K562 (cell line): ENCODE data around the gene ZDHHC14. TPM values are rescaled to one million over a fixed set of nuclear protein-coding genes. Genes with fewer than 3 reads are reported as not detected.

Source experiments
- ATF7 ChIP-seq: fragments of 450-650 bp; IDR thresholded peaks from 2 replicates; pipeline ENCODE4 v1.7.1; 2014; ENCODE audit warnings: mild to moderate bottlenecking, moderate library complexity
- DMBX1 ChIP-seq: fragments of 250-450 bp; sonication (Bioruptor Pico); IDR thresholded peaks from 2 replicates; pipeline ENCODE4 v1.8.0; 2022; ENCODE audit warnings: inconsistent platforms, mild to moderate bottlenecking, moderate library complexity, borderline replicate concordance
- GABPB2 ChIP-seq: fragments of 250-450 bp; sonication (Bioruptor Pico); conservative IDR thresholded peaks from 2 replicates; pipeline ENCODE4 v1.5.1; 2021; ENCODE audit warnings: mild to moderate bottlenecking
- HDAC1 ChIP-seq, 2 experiments: fragments of 450-650 bp; IDR thresholded peaks; 2 replicates each; pipeline ENCODE4 v1.6.1; 2016 to 2017; ENCODE audit warnings: inconsistent platforms in 1 of 2, mild to moderate bottlenecking in 1 of 2, moderate library complexity in 1 of 2
- HDAC6 ChIP-seq: IDR thresholded peaks from 2 replicates; pipeline ENCODE4 v1.6.1; 2012; ENCODE audit warnings: low read depth, mild to moderate bottlenecking, control low read depth, inconsistent platforms, low read length, moderate library complexity
- HDAC8 ChIP-seq: fragments of 450-650 bp; IDR thresholded peaks from 2 replicates; pipeline ENCODE4 v1.6.1; 2016; ENCODE audit warnings: mild to moderate bottlenecking, missing genetic modification characterization, moderate library complexity, missing compliant biosample characterization
- IRF2 ChIP-seq: sonication (generic); formaldehyde crosslinking; IDR thresholded peaks from 2 replicates; pipeline ENCODE4 v1.8.1; 2022; ENCODE audit warnings: mild to moderate bottlenecking, missing genetic modification reagents
- MAFK ChIP-seq: IDR thresholded peaks from 2 replicates; pipeline ENCODE4 v1.6.1; 2011; ENCODE audit warnings: low read length, improper control_type of control experiment
- MAX ChIP-seq: sonication (generic); formaldehyde crosslinking; IDR thresholded peaks from 2 replicates; pipeline ENCODE4 v1.9.0; 2022; ENCODE audit warnings: mild to moderate bottlenecking, missing genetic modification reagents
- MIER1 ChIP-seq: fragments of 450-650 bp; IDR thresholded peaks from 2 replicates; pipeline ENCODE4 v1.6.1; 2016; ENCODE audit warnings: antibody characterized with exemption, mild to moderate bottlenecking, low read depth
- NFYB ChIP-seq: IDR thresholded peaks from 2 replicates; pipeline ENCODE4 v1.6.1; 2011; ENCODE audit warnings: mild to moderate bottlenecking, moderate library complexity; ENCODE audit not compliant: insufficient read length; ENCODE audit errors: extremely low read depth
- POLR2AphosphoS2 ChIP-seq: IDR thresholded peaks from 2 replicates; pipeline ENCODE4 v1.6.1; 2012; ENCODE audit warnings: low read length, improper control_type of control experiment
- RBM39 ChIP-seq: fragments of 200-400 bp; formaldehyde crosslinking; optimal IDR thresholded peaks from 2 replicates; pipeline ENCODE3; 2018; ENCODE audit warnings: low read depth, low read length
- SMAD1 ChIP-seq: fragments of 150-350 bp; IDR thresholded peaks from 2 replicates; pipeline ENCODE4 v1.6.1; 2014; ENCODE audit warnings: low read length, low read depth; ENCODE audit not compliant: partially characterized antibody
- SP1 ChIP-seq: sonication (generic); formaldehyde crosslinking; IDR thresholded peaks from 2 replicates; pipeline ENCODE4 v1.8.1; 2022; ENCODE audit warnings: mild to moderate bottlenecking, missing genetic modification reagents
- TCF3 ChIP-seq: sonication (generic); formaldehyde crosslinking; IDR thresholded peaks from 2 replicates; pipeline ENCODE4 v1.4.0; 2020; ENCODE audit warnings: mild to moderate bottlenecking, missing genetic modification reagents
- XRCC3 ChIP-seq: fragments of 450-650 bp; IDR thresholded peaks from 2 replicates; pipeline ENCODE4 v1.6.1; 2017; ENCODE audit warnings: mild to moderate bottlenecking, moderate library complexity
- YY1 ChIP-seq, 3 experiments: IDR thresholded peaks; 2 replicates each; pipeline ENCODE4 v1.6.1; 2011; ENCODE audit warnings: low read length in 2 of 3, mild to moderate bottlenecking in 2 of 3, moderate library complexity in 2 of 3, borderline replicate concordance in 1 of 3, control low read depth in 1 of 3, low read depth in 1 of 3; ENCODE audit not compliant: insufficient read depth in 3 of 3, insufficient replicate concordance in 2 of 3, control insufficient read depth in 1 of 3, insufficient read length in 1 of 3; ENCODE audit errors: extremely low read depth in 1 of 3
- ZBTB12 ChIP-seq: fragments of 250-450 bp; sonication (Bioruptor Pico); IDR thresholded peaks from 2 replicates; pipeline ENCODE4 v1.4.0; 2020
- ZFX ChIP-seq: sonication (generic); formaldehyde crosslinking; IDR thresholded peaks from 2 replicates; pipeline ENCODE4 v1.8.0; 2022; ENCODE audit warnings: mild to moderate bottlenecking, missing genetic modification reagents, moderate library complexity
- ZKSCAN3 ChIP-seq: fragments of 250-450 bp; sonication (Bioruptor Pico); IDR thresholded peaks from 2 replicates; pipeline ENCODE4 v1.4.0; 2020
- ZNF212 ChIP-seq: fragments of 450-650 bp; formaldehyde crosslinking; IDR thresholded peaks from 2 replicates; pipeline ENCODE4 v1.4.0; 2020; ENCODE audit warnings: mild to moderate bottlenecking
- ZNF436 ChIP-seq: fragments of 250-450, 450-650 bp; sonication (Bioruptor Pico); formaldehyde crosslinking; IDR thresholded peaks from 2 replicates; pipeline ENCODE4 v1.7.0; 2020; ENCODE audit warnings: mild to moderate bottlenecking
- ZNF511 ChIP-seq: sonication (generic); formaldehyde crosslinking; IDR thresholded peaks from 2 replicates; pipeline ENCODE4 v1.8.0; 2022; ENCODE audit warnings: mild to moderate bottlenecking, missing genetic modification reagents
- ZNF583 ChIP-seq: fragments of 250-450 bp; sonication (Bioruptor Pico); IDR thresholded peaks from 2 replicates; pipeline ENCODE4 v1.4.0; 2020
- ZNF785 ChIP-seq: fragments of 250-450 bp; sonication (Bioruptor Pico); IDR thresholded peaks from 2 replicates; pipeline ENCODE4 v1.4.0; 2020; ENCODE audit warnings: mild to moderate bottlenecking
- polyA plus RNA-seq, 8 experiments: library from polyadenylated mRNA; depleted of rRNA in 4 of 8; stranded (reverse) in 5 of 8; unstranded in 3 of 8; fragments of >200 nt; fragmentation: Nextera tagmentation in 2 of 8; fragmentation: Illumina TruSeq in 1 of 8; extraction: Ambion mirVana in 2 of 8; extraction: Trizol in 1 of 8; gene quantifications; 2 replicates each; pipeline versions ENCODE4 v1.2.1 to v1.2.3, GENCODE V29; 2011 to 2014; ENCODE audit warnings: inconsistent platforms in 1 of 8, missing spikeins in 1 of 8
- total RNA-seq, 7 experiments: library from RNA; depleted of rRNA in 6 of 7; stranded (reverse); fragments of >200 nt in 6 of 7; fragmentation: Illumina TruSeq in 2 of 7; extraction: Trizol in 2 of 7; gene quantifications; 2 replicates each; pipeline versions ENCODE4 v1.2.1 to v1.2.3, GENCODE V29; 2011 to 2021; ENCODE audit warnings: low replicate concordance in 1 of 7
- TF ChIP-seq, protein P1 (sequence below): fragments of 450-650 bp; IDR thresholded peaks from 2 replicates; pipeline ENCODE4 v1.6.1; 2014; ENCODE audit warnings: low read depth, mild to moderate bottlenecking, moderate library complexity, borderline replicate concordance

Gene ZDHHC14
- total and polyA plus RNA-seq, 9 of the 15 experiments (the other 6 are each of a cell fraction or from before 2014, with no cell fraction given), result 0.92 to 23.1 (median 13.8) TPM

- TF ChIP-seq, protein P1, sequence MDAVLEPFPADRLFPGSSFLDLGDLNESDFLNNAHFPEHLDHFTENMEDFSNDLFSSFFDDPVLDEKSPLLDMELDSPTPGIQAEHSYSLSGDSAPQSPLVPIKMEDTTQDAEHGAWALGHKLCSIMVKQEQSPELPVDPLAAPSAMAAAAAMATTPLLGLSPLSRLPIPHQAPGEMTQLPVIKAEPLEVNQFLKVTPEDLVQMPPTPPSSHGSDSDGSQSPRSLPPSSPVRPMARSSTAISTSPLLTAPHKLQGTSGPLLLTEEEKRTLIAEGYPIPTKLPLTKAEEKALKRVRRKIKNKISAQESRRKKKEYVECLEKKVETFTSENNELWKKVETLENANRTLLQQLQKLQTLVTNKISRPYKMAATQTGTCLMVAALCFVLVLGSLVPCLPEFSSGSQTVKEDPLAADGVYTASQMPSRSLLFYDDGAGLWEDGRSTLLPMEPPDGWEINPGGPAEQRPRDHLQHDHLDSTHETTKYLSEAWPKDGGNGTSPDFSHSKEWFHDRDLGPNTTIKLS, result no peak
- TF ChIP-seq ZNF436 (no peak), HDAC8 (peak; percentile 95), ZNF511 (CRISPR knock-in tag) (no peak), TCF3 (CRISPR knock-in tag) (no peak), HDAC6 (no peak), POLR2AphosphoS2 (no peak), ZBTB12 (peak; percentile 53; the same call in 1 of the 2 replicates), ZNF583 (CRISPR knock-in tag) (peak; percentile 93), ATF7 (no peak), RBM39 (no peak), IRF2 (CRISPR knock-in tag) (no peak), ZNF212 (CRISPR knock-in tag) (no peak), ZNF785 (no peak), NFYB (no peak), MAFK (no peak), MIER1 (no peak), HDAC1 (IDR thresholded peaks at IDR 0.05) (no peak), GABPB2 (CRISPR knock-in tag) (no peak), SP1 (CRISPR knock-in tag) (no peak), ZKSCAN3 (CRISPR knock-in tag) (no peak), XRCC3 (no peak), YY1 (IDR thresholded peaks at IDR 0.05; ENCODE audit: borderline replicate concordance in 1 of 3, control insufficient read depth in 1 of 3, extremely low read depth in 1 of 3, insufficient read depth in 3 of 3, insufficient read length in 1 of 3, insufficient replicate concordance in 2 of 3, low read depth in 1 of 3, low read length in 2 of 3) (no peak), MAX (no peak), SMAD1 (no peak), DMBX1 (CRISPR knock-in tag) (peak; percentile 96), ZFX (CRISPR knock-in tag) (no peak)
Observed at GRCh38 chr6:157534134-157534871, 153.3 kb downstream of the ZDHHC14 start (continued).
